Sigmoid colon (tissue), 4 donors: ENCODE measurements around the gene IFNGR2.

Experiments used
- CTCF ChIP-seq, 4 experiments: fragments of 450-650 bp in 3 of 4; fragments of 200-600 bp in 1 of 4; IDR thresholded peaks; one replicate each; pipeline ENCODE4 v1.5.1; 2016 to 2019; ENCODE audit warnings: antibody characterized with exemption in 4 of 4, mild to moderate bottlenecking in 3 of 4, moderate library complexity in 2 of 4
- EP300 ChIP-seq, 4 donors: sonication (generic); formaldehyde crosslinking; IDR thresholded peaks; one replicate each; pipeline ENCODE4 v1.6.1; 2017; ENCODE audit warnings: antibody characterized with exemption in 4 of 4
- POLR2A ChIP-seq, 2 donors: fragments of 450-650 bp; IDR thresholded peaks; one replicate each; pipeline ENCODE4 v1.6.1; 2016; ENCODE audit warnings: antibody characterized with exemption in 2 of 2, mild to moderate bottlenecking in 2 of 2, moderate library complexity in 2 of 2

- TF ChIP-seq CTCF (IDR thresholded peaks at IDR 0.05) (no peak), EP300 (IDR thresholded peaks at IDR 0.05) (no peak), POLR2A (IDR thresholded peaks at IDR 0.05) (no peak)
Measured at GRCh38 chr21:33425825-33426224, 22.6 kb downstream of the IFNGR2 start.
